DND-41 (cell line): ENCODE data around the gene PITPNM3.

Experiments
- CTCF ChIP-seq: IDR thresholded peaks from 2 replicates; pipeline ENCODE4 v1.5.1; 2012; ENCODE audit warnings: borderline replicate concordance, low read length, moderate library complexity, mild to moderate bottlenecking; ENCODE audit not compliant: poor library complexity, severe bottlenecking; ENCODE audit errors: extremely low read depth
- EZH2 ChIP-seq: IDR thresholded peaks from 3 replicates; pipeline ENCODE4 v1.6.1; 2012; ENCODE audit warnings: borderline replicate concordance, low read depth, mild to moderate bottlenecking, moderate library complexity, low read length, inconsistent platforms; ENCODE audit not compliant: severe bottlenecking

GRCh38 chr17:6531575-6531974 is 24.8 kb downstream of the PITPNM3 start:
- TF ChIP-seq CTCF, result no peak
- TF ChIP-seq EZH2, result no peak
